Stimulated activated CD4-positive, alpha-beta T cell treated with anti-CD3 and anti-CD28 coated beads, Interleukin-1b, Interleukin-23, amount 100 ng/mL, for 24 hours (primary cell): Measurements from ENCODE around the gene OSGEP.

Experiments
- DNase-seq, 4 experiments: peaks; one replicate each; pipeline ENCODE4 v3.0.0-alpha.2; 2020; ENCODE audit warnings: low read depth in 4 of 4, low spot score in 1 of 4

The OSGEP gene

GRCh38 chr14:20434701-20435581 lies 19.7 kb downstream of the OSGEP start:
- no peak for DNase-seq

GRCh38 chr14:20429801-20430669 lies 24.6 kb downstream of the OSGEP start:
- no peak for DNase-seq

DNA sequence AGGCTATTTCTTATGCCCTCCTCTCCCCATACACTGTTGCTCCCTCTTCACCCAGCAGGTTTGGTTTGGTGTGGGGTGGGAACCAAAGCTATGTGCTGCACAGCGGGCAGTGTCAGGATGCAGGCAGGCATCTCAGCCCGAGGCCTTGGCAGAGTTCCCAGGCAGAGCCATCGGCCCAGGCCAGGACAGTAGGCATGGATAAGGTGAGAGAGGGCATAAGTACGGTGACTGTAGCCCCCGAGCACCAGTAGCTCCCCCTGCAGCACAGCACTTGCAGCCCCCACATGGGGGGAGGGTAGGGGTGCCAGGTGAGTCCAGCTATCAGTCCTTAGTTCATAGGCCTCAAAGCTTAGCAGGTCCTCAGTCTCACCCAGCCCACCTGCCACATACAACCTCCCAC lies 25.8 kb downstream of the OSGEP start:
- DNase-seq, result no peak

GRCh38 chr14:20428010-20428365 lies 26.6 kb downstream of the OSGEP start:
- DNase-seq, result no peak

GRCh38 chr14:20427231-20428009 lies 27.2 kb downstream of the OSGEP start:
- no peak for DNase-seq

DNA sequence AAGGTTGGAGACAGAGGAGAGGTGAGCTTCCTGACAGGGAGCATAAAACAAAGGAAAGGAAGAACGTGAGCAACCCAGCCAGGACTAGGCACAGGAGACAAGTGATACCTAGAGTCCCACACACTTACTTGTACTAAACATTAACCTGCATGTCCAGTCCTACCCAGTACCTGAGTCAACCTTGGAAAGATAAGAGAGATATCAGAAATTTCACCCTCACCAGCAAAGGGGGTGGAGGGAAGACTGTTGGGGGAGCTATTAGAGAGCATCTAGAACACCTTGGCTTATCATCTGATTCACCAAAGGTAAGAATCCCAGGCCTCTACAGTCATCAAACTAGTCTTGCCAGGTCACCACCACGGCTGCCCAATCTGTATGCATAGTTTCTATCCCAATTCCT lies 29.8 kb downstream of the OSGEP start:
- DNase-seq, result no peak

DNA sequence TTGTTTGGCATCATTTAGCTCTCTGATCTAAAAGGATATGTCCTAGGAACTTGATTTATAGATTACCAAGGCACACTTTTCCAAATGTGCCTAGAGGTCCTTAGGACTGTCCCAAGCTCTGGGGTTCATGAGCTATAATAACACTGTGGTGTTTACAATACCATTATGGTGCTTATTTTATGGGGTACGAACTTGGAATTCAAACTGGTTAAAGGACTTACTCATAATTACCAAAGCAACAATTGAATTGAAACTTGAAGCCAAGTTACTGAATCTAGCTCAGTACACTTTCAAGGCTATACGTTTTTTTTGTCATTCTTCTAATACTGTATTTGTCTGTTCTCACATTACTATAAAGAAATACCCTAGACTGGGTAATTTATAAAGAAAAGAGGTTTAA lies 31.7 kb downstream of the OSGEP start:
- DNase-seq, result no peak

DNA sequence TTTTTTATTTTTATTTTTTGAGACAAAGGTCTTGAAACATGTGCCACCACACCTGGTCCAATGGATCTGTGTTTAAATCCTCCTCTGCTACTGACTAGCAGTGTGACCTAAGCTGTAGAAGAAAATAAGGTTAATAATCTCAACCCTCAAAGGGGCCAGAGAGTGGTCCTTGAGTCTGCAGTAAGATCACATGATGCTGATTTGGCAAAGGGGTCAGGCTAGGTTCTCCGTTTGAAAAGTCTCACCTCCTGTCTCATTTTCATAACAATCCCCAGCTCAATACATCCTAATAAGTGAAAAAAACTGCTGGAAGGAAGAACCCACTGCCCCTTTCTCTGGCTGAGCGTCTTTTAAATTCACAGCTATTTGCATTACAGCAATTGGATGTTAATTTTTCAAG lies 33.3 kb downstream of the OSGEP start:
- no peak for DNase-seq

DNA sequence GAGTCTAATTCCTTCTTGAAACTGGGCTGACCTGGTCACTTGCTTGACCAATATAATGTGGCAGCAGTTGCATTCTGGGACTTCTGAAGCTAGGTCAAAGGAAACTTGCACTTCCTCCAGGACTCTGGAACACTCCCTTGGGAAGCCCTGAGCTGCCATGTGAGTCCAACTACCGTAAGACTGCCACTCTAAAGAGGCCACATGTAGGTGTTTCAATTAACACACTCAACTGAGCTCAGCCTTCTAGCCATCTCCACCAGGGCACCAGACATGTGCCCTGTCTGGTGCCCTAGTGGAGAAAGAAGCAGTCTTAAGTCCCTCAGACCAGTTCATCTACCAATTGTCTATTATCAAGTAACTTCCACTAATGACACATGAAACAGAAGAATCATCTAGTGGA lies 35.2 kb downstream of the OSGEP start:
- no peak for DNase-seq

DNA sequence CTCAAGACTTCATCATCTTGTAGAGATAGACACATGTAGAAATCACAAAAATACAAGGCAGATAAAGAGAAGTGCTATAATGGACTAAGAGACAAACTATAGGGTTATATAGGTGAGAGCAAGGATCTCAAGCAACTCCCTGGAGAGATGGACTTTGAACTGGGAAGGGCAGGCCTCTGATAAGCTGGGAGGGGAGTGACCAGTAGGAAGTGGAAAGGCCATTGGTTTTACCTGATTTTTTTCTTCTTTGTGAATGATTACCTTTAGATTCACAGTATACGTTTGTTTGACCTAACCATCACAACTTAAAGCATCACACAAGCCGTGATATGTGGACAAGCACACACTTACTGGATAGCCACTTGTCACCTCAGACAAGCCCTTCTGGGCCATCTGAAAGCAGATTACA lies 36.1 kb downstream of the OSGEP start:
- no peak for DNase-seq

DNA sequence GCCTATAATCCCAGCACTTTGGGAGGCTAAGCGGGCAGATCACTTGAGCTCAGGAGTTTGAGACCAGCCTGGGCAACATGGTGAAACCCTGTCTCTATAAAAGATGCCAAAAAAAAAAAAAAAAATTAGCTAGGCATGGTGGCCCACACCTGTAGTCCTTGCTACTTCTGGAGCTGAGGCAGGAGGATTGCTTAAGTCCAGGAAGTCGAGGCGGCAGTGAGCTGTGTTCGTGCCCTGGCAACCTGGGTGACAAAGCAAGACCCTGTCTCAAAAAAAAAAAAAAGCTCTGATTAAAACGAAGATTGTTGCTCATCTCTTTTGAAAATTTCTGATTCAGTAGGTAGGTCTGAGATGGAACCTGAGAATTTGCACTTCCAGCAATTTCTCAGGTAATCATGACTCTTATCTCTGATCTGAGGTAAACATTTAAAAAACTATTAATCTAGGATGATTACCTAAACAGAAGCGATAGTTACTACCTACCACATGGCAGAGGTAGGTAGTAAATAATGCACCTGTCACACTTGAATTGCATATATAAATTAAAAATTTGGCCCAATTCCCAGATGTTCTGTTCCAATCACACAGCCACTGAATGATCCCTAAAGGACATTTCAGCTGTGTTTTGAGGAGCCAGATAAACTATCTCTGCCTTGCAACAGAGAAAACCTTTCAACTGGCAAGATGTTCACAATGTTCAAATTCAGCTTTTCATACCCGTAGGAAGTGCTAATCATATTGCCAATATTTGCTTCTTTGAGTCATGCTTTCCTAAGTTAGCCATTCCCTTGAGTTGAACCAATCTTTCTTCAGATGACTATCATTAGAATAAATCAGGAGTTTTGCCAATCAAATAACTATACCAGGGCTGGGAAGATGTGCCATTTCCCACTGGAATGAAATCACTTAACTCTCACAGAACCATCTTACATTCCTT lies 37.1 kb downstream of the OSGEP start:
- no peak for DNase-seq

- no peak for DNase-seq
Observed at GRCh38 chr14:20416223-20416622, 38.4 kb downstream of the OSGEP start.

- DNase-seq, result no peak
Observed at GRCh38 chr14:20415782-20416206, 38.8 kb downstream of the OSGEP start.

DNA sequence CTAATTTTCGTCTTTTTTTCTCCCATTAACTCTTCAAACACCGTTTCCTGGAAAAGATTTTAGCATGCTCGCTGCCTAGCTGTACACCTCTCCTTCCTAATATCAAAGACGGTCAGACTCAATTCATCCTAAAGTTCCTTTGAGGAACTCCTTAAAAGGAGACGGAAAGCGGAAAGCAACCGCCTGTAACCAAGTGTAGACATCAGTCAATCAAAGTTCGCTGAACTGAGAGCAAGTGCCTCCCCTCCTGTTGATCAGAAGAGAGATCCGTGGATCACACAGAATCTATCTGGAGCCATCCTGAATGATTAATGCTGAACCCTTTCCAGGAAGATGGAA lies 40.9 kb downstream of the OSGEP start:
- no peak for DNase-seq

GRCh38 chr14:20412876-20413743 lies 41.5 kb downstream of the OSGEP start, which contains the start of gene TEP1:
Gene TEP1, minus strand, starts transcription at chr14:20413501. Its CDS starts 5,062 bp downstream, at chr14:20408439.
- DNase-seq, result peak; percentile 44 to 73 (median 58)

- DNase-seq, result no peak
Observed at GRCh38 chr14:20412411-20412810, 42.2 kb downstream of the OSGEP start.

GRCh38 chr14:20409226-20409625 lies 45.4 kb downstream of the OSGEP start:
- DNase-seq, result no peak

DNA sequence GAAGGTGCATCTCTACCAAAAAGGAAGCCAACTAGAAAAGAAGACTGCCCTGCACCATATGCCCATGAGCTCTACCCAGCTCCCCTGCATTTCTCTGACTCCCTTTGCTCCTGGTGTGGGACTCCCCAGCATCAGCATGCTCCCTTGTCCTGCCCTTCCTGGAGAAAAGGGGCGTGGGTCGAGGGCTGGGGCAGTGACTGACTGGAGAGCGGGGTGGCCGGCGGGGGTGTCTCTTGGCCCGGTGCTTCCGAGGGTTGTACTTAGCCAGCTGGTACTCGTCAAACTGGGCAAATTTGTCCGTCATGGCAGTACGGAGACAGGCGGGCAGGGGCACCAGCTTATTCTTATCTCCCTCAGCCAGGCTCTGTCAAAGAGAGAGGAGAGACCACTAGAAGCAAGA lies 51.1 kb downstream of the OSGEP start:
- DNase-seq, result no peak

GRCh38 chr14:20400965-20401593 lies 53.5 kb downstream of the OSGEP start:
- DNase-seq, result peak in 1 of 4 experiments; percentile 4
